DND-41 (cell line): Measurements from ENCODE around the gene ZDHHC18.

Source experiments
- ATAC-seq: fragments of 200-7000 bp; cut with Tn5 transposase; 3 replicates; pipeline ENCODE4 v1.9.1; 2021; ENCODE audit warnings: low read depth; ENCODE audit not compliant: insufficient read depth
- DNase-seq: peaks from one replicate; pipeline ENCODE4 v3.0.0-alpha.2; 2020
- H2AFZ ChIP-seq: 2 replicates; pipeline ENCODE4 v1.6.0; 2012; ENCODE audit warnings: low read depth, low read length
- H3K27ac ChIP-seq: 2 replicates; pipeline ENCODE4 v1.5.1; 2012; ENCODE audit warnings: low read length, inconsistent platforms
- H3K27me3 ChIP-seq: fragments of 200-600 bp; sonication (generic); 2 replicates; pipeline ENCODE4 v1.6.0; 2012; ENCODE audit warnings: low read length, mild to moderate bottlenecking, inconsistent platforms; ENCODE audit not compliant: insufficient read depth, poor library complexity
- H3K36me3 ChIP-seq: 2 replicates; pipeline ENCODE4 v1.5.1; 2012; ENCODE audit warnings: low read length, inconsistent platforms; ENCODE audit not compliant: insufficient read depth
- H3K4me1 ChIP-seq: 2 replicates; pipeline ENCODE4 v1.5.1; 2012; ENCODE audit warnings: mild to moderate bottlenecking, low read length; ENCODE audit not compliant: insufficient read depth
- H3K4me2 ChIP-seq: 2 replicates; pipeline ENCODE4 v1.6.0; 2012; ENCODE audit warnings: mild to moderate bottlenecking, moderate library complexity, low read length, inconsistent platforms; ENCODE audit not compliant: insufficient read depth
- H3K4me3 ChIP-seq, 2 experiments: fragments of 200-600 bp in 1 of 2; shearing (Covaris generic) in 1 of 2; 2 replicates each; pipeline ENCODE4 v1.5.1; 2012 to 2016; ENCODE audit warnings: inconsistent platforms in 2 of 2, low read length in 2 of 2, mild to moderate bottlenecking in 2 of 2, low read depth in 1 of 2, moderate library complexity in 1 of 2
- H3K79me2 ChIP-seq: 2 replicates; pipeline ENCODE4 v1.6.0; 2012; ENCODE audit warnings: low read length, inconsistent platforms; ENCODE audit not compliant: insufficient read depth
- H3K9ac ChIP-seq: 2 replicates; pipeline ENCODE4 v1.6.0; 2012; ENCODE audit warnings: low read depth, mild to moderate bottlenecking, inconsistent platforms, low read length, moderate library complexity
- H3K9me3 ChIP-seq: 2 replicates; pipeline ENCODE4 v1.5.1; 2012; ENCODE audit warnings: low read length, moderate library complexity, mild to moderate bottlenecking, inconsistent platforms; ENCODE audit not compliant: insufficient read depth, severe bottlenecking
- H4K20me1 ChIP-seq: 2 replicates; pipeline ENCODE4 v1.6.0; 2012; ENCODE audit warnings: low read length; ENCODE audit not compliant: insufficient read depth
- CTCF ChIP-seq: IDR thresholded peaks from 2 replicates; pipeline ENCODE4 v1.5.1; 2012; ENCODE audit warnings: borderline replicate concordance, low read length, moderate library complexity, mild to moderate bottlenecking; ENCODE audit not compliant: poor library complexity, severe bottlenecking; ENCODE audit errors: extremely low read depth
- EZH2 ChIP-seq: IDR thresholded peaks from 3 replicates; pipeline ENCODE4 v1.6.1; 2012; ENCODE audit warnings: borderline replicate concordance, low read depth, mild to moderate bottlenecking, moderate library complexity, low read length, inconsistent platforms; ENCODE audit not compliant: severe bottlenecking

The ZDHHC18 gene

DNA sequence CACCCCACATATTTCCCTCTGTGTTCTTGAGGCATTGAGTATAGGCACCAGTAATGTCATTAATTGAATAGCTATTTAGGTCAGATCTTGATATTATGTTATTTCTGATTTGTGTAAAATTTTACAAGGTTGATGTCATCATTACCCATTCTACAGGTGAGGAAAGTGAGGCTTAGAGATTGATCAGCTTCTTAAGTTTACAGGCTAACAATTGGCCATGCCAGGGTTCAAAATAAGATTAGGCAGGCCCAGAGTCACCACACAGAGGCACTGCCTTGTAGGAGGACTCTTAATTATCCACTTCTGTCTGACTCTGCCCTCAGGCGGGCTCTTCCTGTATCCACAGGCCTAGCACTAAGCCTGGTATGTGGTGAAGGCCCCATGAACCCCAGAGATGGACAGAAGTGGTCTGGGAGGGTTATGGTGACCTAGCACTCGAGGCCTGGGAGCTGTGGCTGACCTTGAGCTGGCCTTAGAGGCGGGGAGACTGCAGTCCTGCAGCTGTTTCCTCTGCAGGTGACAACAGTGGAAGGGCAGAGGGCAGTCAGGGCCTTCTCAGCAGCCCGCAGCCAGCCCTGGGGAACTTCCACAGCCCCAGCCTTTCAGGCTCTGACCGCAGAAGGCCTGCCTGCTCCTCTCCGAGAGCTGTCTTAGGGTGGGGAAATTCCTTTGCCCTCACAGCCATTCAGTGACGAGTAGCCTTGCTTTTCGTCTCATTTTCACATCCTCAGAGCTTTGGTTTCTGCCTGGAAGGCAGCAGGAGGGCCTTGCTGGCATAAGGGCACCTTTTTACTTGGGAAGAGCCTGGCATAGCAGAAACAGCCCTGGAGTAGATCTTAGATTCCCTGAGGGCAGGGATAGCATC lies 12.2 kb downstream of the ZDHHC18 start:
- ATAC-seq, result no peak
- Histone ChIP-seq H3K4me2 (no peak overlapping the region), H3K27ac (no peak overlapping the region)

GRCh38 chr1:26839339-26839722 lies 12.8 kb downstream of the ZDHHC18 start:
- no peaks in the 10 kb centered on the region for H3K27me3 ChIP-seq
- H3K79me2 ChIP-seq, result 0 out of 2 replicates have a peak, but pooled peaks cover 4% of the 10 kb centered on the region
- no peak overlapping the region for H3K9ac ChIP-seq
- no peaks in the 10 kb centered on the region for H3K4me1 ChIP-seq
- DNase-seq (no peak), ATAC-seq (no peak)
- H3K9me3 ChIP-seq, result no peaks in the 10 kb centered on the region
- H3K4me3 ChIP-seq, result no peak overlapping the region
- TF ChIP-seq EZH2 (no peak), CTCF (no peak)
- H3K27ac ChIP-seq, result no peak overlapping the region
- H3K4me2 ChIP-seq, result no peak overlapping the region
- no peaks in the 10 kb centered on the region for H4K20me1 ChIP-seq
- peaks cover 71% of the 10 kb centered on the region for H3K36me3 ChIP-seq
- no peak overlapping the region for H2AFZ ChIP-seq

More for the DNA sequence above, 12.2 kb downstream of the ZDHHC18 start:
- H3K9ac ChIP-seq, result no peak overlapping the region
- no peak overlapping the region for H3K4me3 ChIP-seq
- H3K27me3 ChIP-seq, result no peaks in the 10 kb centered on the region
- H3K36me3 ChIP-seq, result peaks cover 74% of the 10 kb centered on the region
- H3K79me2 ChIP-seq, result 0 out of 2 replicates have a peak, but pooled peaks cover 4% of the 10 kb centered on the region
- H3K4me1 ChIP-seq, result no peaks in the 10 kb centered on the region
- no peak for DNase-seq
- H2AFZ ChIP-seq, result no peak overlapping the region
- TF ChIP-seq CTCF (no peak), EZH2 (no peak)
- no peaks in the 10 kb centered on the region for H4K20me1 ChIP-seq
- no peaks in the 10 kb centered on the region for H3K9me3 ChIP-seq

DNA sequence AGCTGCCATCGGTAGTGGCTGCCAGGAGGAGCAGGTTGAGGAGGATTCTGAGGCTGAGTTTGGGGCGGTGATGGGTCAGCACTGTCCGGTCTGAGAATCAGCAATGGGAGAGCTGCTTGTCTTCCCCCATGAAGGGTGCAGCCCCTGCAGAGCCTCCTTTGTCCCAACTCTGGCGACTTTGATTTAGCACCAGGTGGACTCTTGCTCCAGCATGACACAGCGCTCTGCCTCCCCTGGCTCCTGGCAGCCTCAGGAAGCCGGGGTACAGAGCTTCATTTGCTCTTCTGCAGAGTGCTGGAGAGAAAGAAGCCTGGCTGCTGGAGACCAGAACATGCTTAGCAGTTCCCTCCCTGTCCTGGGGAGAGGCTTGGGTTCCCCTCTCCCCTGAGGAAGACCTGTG lies 13.3 kb downstream of the ZDHHC18 start:
- no peaks in the 10 kb centered on the region for H4K20me1 ChIP-seq
- no peak overlapping the region for H2AFZ ChIP-seq

More for the DNA sequence above, 13.3 kb downstream of the ZDHHC18 start:
- DNase-seq (no peak), ATAC-seq (no peak)
- Histone ChIP-seq H3K27me3 (no peaks in the 10 kb centered on the region), H3K4me3 (no peak overlapping the region), H3K9me3 (no peaks in the 10 kb centered on the region), H3K79me2 (0 out of 2 replicates have a peak, but pooled peaks cover 4% of the 10 kb centered on the region), H3K4me1 (no peaks in the 10 kb centered on the region), H3K36me3 (peaks cover 66% of the 10 kb centered on the region), H3K27ac (no peak overlapping the region), H3K9ac (no peak overlapping the region), H3K4me2 (no peak overlapping the region)
- TF ChIP-seq EZH2, result no peak
- TF ChIP-seq CTCF, result no peak
